ENCODE measurements around the gene ADGRF4. TPM values are rescaled to one million over a fixed set of nuclear protein-coding genes. Genes with fewer than 3 reads are reported as not detected.

The ADGRF4 gene
- total and polyA plus RNA-seq, 11 donors: 0.06 to 0.60 (median 0.25) TPM; not detected in 6

DNA sequence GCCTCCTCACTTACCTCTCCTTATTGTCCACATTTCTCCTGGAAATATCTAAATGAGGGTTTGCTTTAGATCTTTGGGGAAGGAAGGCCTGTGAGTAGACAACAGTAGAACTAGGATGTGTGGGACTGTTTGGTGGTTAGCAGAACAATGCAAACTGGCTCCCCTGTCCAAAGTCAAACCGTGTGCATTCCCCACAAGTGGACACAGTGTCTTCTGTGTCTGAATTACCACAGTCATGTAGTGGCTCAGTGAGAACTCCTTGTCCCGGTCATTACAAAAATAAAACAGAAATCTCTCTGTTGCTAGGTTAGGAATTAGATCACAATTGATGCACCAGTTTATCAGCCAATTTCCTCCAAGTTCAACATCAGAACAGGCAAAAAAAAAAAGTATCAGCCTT is 455 bp upstream of the ADGRF4 start:
- intact Hi-C loops (cut with DNase I): no loop called here
- TF ChIP-seq CTCF (IDR thresholded peaks at IDR 0.05) (no peak), POLR2A (IDR thresholded peaks at IDR 0.05) (no peak)
- DNase-seq (no peak), ATAC-seq (peak in 2 of 4 donors; percentile 48 to 87)
- H3K36me3 ChIP-seq: no peaks in the 10 kb centered on the region
- H3K27me3 ChIP-seq: no peaks in the 10 kb centered on the region
- 65 to 81% (median 71%) methylated on average over 2 of the region's 2 CpGs for WGBS, 4 donors
- H3K27ac ChIP-seq: no peak overlapping the region
- H3K4me1 ChIP-seq: no peaks in the 10 kb centered on the region
- H3K9me3 ChIP-seq: no peaks in the 10 kb centered on the region
- no peak overlapping the region for H3K4me3 ChIP-seq

DNA sequence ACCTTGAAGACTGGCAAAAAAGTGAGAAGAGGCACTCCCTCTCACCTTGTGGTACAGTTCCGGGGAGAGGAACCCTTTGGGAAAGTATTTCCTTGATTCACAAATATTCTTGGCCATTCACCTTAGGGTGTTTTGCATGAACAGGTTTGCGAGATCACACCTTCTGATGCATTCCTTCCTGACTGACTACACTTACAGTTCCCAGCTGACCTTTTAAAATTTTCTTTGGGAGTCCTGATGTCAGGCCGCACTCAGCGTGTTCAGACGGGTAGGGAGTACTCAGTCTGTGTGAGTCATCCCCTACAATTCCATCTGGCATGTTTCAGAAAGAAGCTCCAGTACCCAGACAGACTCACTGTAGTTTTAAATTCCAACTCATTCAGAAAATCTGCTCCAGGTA is 1.7 kb downstream of the ADGRF4 start:
- intact Hi-C loops (cut with DNase I): no loop called here
- WGBS, 4 donors: 71 to 87% (median 78%) methylated on average over 5 of the region's 5 CpGs
- peak in 3 of 4 donors; percentile 42 to 67 (median 55) for ATAC-seq

DNA sequence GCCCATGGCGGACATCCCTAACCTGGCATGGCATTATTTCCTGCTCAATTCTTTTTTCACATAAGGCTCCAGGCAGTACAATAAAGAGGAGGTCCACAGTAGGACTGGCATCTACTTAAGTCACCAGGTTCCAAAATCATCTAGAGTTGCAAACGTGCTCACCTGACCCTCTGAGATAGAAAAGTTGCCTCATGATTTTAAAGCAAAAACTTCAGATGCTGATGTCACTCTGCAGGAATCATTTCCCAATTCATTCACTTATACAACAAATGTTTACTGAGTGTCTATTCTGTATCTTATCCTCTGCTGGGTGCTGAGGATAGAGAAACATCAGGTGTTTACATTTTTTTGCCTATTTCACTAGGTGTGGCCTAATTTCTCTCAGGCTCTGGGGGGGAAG is 2.2 kb downstream of the ADGRF4 start:
- intact Hi-C loops (cut with DNase I): no loop called here
- Histone ChIP-seq H3K4me3 (no peak overlapping the region), H3K9me3 (no peaks in the 10 kb centered on the region), H3K36me3 (no peaks in the 10 kb centered on the region), H3K27me3 (no peaks in the 10 kb centered on the region), H3K27ac (no peak overlapping the region), H3K4me1 (no peaks in the 10 kb centered on the region)
- ATAC-seq (no peak), DNase-seq (no peak)
- TF ChIP-seq CTCF (IDR thresholded peaks at IDR 0.05) (no peak), POLR2A (IDR thresholded peaks at IDR 0.05) (no peak)
- 83 to 91% (median 86%) methylated on average over 2 of the region's 2 CpGs for WGBS, 4 donors

More for the DNA sequence above, 1.7 kb downstream of the ADGRF4 start:
- no peak for DNase-seq
- Histone ChIP-seq H3K36me3 (no peaks in the 10 kb centered on the region), H3K4me3 (no peak overlapping the region), H3K27me3 (no peaks in the 10 kb centered on the region), H3K4me1 (no peaks in the 10 kb centered on the region), H3K27ac (no peak overlapping the region), H3K9me3 (no peaks in the 10 kb centered on the region)
- TF ChIP-seq POLR2A (IDR thresholded peaks at IDR 0.05) (no peak), CTCF (IDR thresholded peaks at IDR 0.05) (no peak)

- Histone ChIP-seq H3K4me1 (no peaks in the 10 kb centered on the region), H3K9me3 (no peaks in the 10 kb centered on the region), H3K36me3 (no peaks in the 10 kb centered on the region), H3K27ac (no peak overlapping the region), H3K4me3 (no peak overlapping the region), H3K27me3 (no peaks in the 10 kb centered on the region)
- intact Hi-C loops (cut with DNase I): no loop called here
- 62 to 69% (median 66%) methylated on average over 4 of the region's 4 CpGs for WGBS, 4 donors
- DNase-seq: no peak
- no peak for TF ChIP-seq CTCF (IDR thresholded peaks at IDR 0.05)
- TF ChIP-seq POLR2A (IDR thresholded peaks at IDR 0.05): no peak
- no peak for ATAC-seq
These were observed 3.0 kb downstream of the ADGRF4 start for GRCh38 chr6:47701363-47701762.
